Left lung (tissue), 14 donors: ENCODE results near the gene HNRNPA0. TPM values are rescaled to one million over a fixed set of nuclear protein-coding genes. Genes with fewer than 3 reads are reported as not detected.
A peak's percentile ranks its signal among the peaks of the same experiment; 100 is the strongest.

ENCODE experiments used
- ATAC-seq: fragments of 200-7000 bp; cut with Tn5 transposase; one replicate; pipeline ENCODE4 v1.9.1; 2020; ENCODE audit warnings: moderate library complexity
- DNase-seq, 4 donors: peaks; one replicate each; pipeline ENCODE4 v3.0.0-alpha.2; 2013 to 2020
- H3K27ac ChIP-seq, 2 donors: fragments of 200-600 bp; sonication (generic) in 1 of 2; one replicate each; pipeline versions ENCODE4 v1.5.0 to v1.8.0; 2020 to 2021
- H3K27me3 ChIP-seq, 2 donors: fragments of 200-600 bp; sonication (generic) in 1 of 2; one replicate each; pipeline versions ENCODE4 v1.5.0 to v1.8.0; 2020 to 2021
- H3K36me3 ChIP-seq, 2 donors: fragments of 200-600 bp; sonication (generic) in 1 of 2; one replicate each; pipeline versions ENCODE4 v1.5.0 to v1.8.0; 2020 to 2021
- H3K4me1 ChIP-seq, 2 donors: fragments of 200-600 bp; one replicate each; pipeline ENCODE4 v1.8.0; 2021
- H3K4me3 ChIP-seq, 2 donors: fragments of 200-600 bp; sonication (generic) in 1 of 2; one replicate each; pipeline versions ENCODE4 v1.5.0 to v1.8.0; 2020 to 2021; ENCODE audit warnings: mild to moderate bottlenecking in 1 of 2
- H3K9me3 ChIP-seq, 2 donors: fragments of 200-600 bp; sonication (generic) in 1 of 2; one replicate each; pipeline versions ENCODE4 v1.5.0 to v1.8.0; 2020 to 2021
- intact Hi-C, 2 donors: fragments of 100-400 bp; cut with DNase I; formaldehyde crosslinking; loops; one replicate each; pipeline versions ENCODE4 v1.11.2 to v1.14.2; 2022
- long read RNA-seq, 12 donors: library from polyadenylated mRNA in 2 of 12; unstranded in 2 of 12; transcript quantifications; one replicate each; pipeline ENCODE4 v2.0.0 and lab custom pipeline, GENCODE V29; 2019 to 2026
- polyA plus RNA-seq, 6 donors: library from polyadenylated mRNA; unstranded; fragments of 120-200 nt; gene quantifications; one replicate each; pipeline ENCODE4 v1.2.1, GENCODE V29; 2013; ENCODE audit not compliant: insufficient read length in 6 of 6
- total RNA-seq, 2 donors: library from RNA; stranded (reverse); fragmentation: NEBNext Ultra II Directional; extraction: Animal tissue kit (Norgen Biotek cat#: 25700); gene quantifications; one replicate each; pipeline ENCODE4 v1.2.1, GENCODE V29; 2021
- TF ChIP-seq, protein P1 (sequence below), 2 donors: fragments of 200-600 bp; sonication (generic) in 1 of 2; IDR thresholded peaks; one replicate each; pipeline versions ENCODE4 v1.5.0 to v1.8.0; 2021; ENCODE audit warnings: antibody characterized with exemption in 2 of 2
- donor health status: DM: no; HTN: yes; CAD: no.
- donor health status: DM: no; HTN: no; CAD: no.

Gene HNRNPA0
- total RNA-seq (10 to 100 TPM; 22.7 to 24.2 TPM), polyA plus RNA-seq (10 to 100 TPM; 66.3 to 83.3 (median 76.6) TPM)
- long read RNA-seq, donor 1, full-length matches to known transcripts: 576 of 576 reads
- long read RNA-seq, donor 1, partial matches to known transcripts: 0 of 576 reads
- long read RNA-seq, donor 1, other reads (novel, unspliced or antisense): 0 of 576 reads
- long read RNA-seq, donor 2, full-length matches to known transcripts: 697 of 697 reads
- long read RNA-seq, donor 2, partial matches to known transcripts: 0 of 697 reads
- long read RNA-seq, donor 2, other reads (novel, unspliced or antisense): 0 of 697 reads
- long read RNA-seq, donor 3, full-length matches to known transcripts: 428 of 428 reads
- long read RNA-seq, donor 3, partial matches to known transcripts: 0 of 428 reads
- long read RNA-seq, donor 3, other reads (novel, unspliced or antisense): 0 of 428 reads
- long read RNA-seq, donor 4, full-length matches to known transcripts: 15 of 15 reads
- long read RNA-seq, donor 4, partial matches to known transcripts: 0 of 15 reads
- long read RNA-seq, donor 4, other reads (novel, unspliced or antisense): 0 of 15 reads
- long read RNA-seq, donor 5, full-length matches to known transcripts: 466 of 466 reads
- long read RNA-seq, donor 5, partial matches to known transcripts: 0 of 466 reads
- long read RNA-seq, donor 5, other reads (novel, unspliced or antisense): 0 of 466 reads
- long read RNA-seq, donor 6, full-length matches to known transcripts: 339 of 339 reads
- long read RNA-seq, donor 6, partial matches to known transcripts: 0 of 339 reads
- long read RNA-seq, donor 6, other reads (novel, unspliced or antisense): 0 of 339 reads
- long read RNA-seq, donor 7, full-length matches to known transcripts: 244 of 244 reads
- long read RNA-seq, donor 7, partial matches to known transcripts: 0 of 244 reads
- long read RNA-seq, donor 7, other reads (novel, unspliced or antisense): 0 of 244 reads
- long read RNA-seq, donor 8, full-length matches to known transcripts: 423 of 423 reads
- long read RNA-seq, donor 8, partial matches to known transcripts: 0 of 423 reads
- long read RNA-seq, donor 8, other reads (novel, unspliced or antisense): 0 of 423 reads
- long read RNA-seq, donor 9, full-length matches to known transcripts: 5 of 5 reads
- long read RNA-seq, donor 9, partial matches to known transcripts: 0 of 5 reads
- long read RNA-seq, donor 9, other reads (novel, unspliced or antisense): 0 of 5 reads
- long read RNA-seq, donor 10, full-length matches to known transcripts: 6 of 6 reads
- long read RNA-seq, donor 10, partial matches to known transcripts: 0 of 6 reads
- long read RNA-seq, donor 10, other reads (novel, unspliced or antisense): 0 of 6 reads
- long read RNA-seq, donor 11, full-length matches to known transcripts: 516 of 516 reads
- long read RNA-seq, donor 11, partial matches to known transcripts: 0 of 516 reads
- long read RNA-seq, donor 11, other reads (novel, unspliced or antisense): 0 of 516 reads
- long read RNA-seq, donor 12, full-length matches to known transcripts: 394 of 394 reads
- long read RNA-seq, donor 12, partial matches to known transcripts: 0 of 394 reads
- long read RNA-seq, donor 12, other reads (novel, unspliced or antisense): 0 of 394 reads

DNA sequence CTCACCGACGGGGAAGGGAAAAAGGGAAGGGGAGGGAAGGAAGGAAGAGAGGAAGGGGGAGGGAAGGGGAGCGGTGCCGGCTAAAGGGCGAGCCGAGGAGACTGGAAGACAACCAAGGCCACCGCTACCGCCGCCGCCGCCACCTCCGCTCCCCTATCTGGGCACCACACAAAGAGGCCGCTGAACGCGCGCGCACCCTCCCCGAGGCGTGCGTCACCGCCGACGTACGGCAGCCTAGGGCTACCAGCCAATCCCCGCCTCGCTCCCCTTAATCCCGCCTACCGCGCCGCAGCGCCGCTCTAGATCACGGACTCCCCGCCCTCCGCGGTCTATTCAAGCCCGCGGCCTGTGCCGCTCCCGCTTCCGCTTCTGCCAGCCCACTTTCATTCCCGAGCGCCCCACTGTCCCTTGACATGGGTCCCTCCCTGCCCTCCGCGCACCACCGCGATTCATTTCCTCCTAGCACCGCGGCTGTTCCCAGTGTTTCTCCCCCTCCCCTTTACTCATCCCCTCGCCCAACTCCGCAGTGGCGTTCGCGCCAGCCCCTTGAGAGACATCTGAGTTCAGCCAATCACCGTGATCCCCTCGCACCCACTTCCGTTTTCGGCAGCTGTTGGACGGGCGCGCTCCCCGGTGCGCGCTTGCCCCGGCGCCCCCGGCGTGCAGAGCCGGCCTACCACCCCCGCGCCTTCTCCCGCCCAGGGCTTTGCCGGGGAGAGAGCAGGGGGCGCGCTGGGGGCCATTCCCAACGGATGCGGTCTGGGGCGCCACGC, at the start of gene HNRNPA0:
HNRNPA0 (minus strand) TSS at position 176 of the 773 bp plus-strand sequence. CDS start 297 bp downstream, outside the sequence.
- Histone ChIP-seq H3K27ac (peak within 1 kb of the TSS; percentile 99), H3K36me3 (no peaks in the 10 kb centered on the region), H3K4me1 (peaks cover 4 to 36% of the 10 kb centered on the region in 2 donors), H3K27me3 (no peaks in the 10 kb centered on the region), H3K4me3 (peak within 1 kb of the TSS; percentile 74), H3K9me3 (no peaks in the 10 kb centered on the region)
- ATAC-seq (peak; percentile 93), DNase-seq (peak; percentile 97 to 100 (median 98))
- TF ChIP-seq, protein P1, sequence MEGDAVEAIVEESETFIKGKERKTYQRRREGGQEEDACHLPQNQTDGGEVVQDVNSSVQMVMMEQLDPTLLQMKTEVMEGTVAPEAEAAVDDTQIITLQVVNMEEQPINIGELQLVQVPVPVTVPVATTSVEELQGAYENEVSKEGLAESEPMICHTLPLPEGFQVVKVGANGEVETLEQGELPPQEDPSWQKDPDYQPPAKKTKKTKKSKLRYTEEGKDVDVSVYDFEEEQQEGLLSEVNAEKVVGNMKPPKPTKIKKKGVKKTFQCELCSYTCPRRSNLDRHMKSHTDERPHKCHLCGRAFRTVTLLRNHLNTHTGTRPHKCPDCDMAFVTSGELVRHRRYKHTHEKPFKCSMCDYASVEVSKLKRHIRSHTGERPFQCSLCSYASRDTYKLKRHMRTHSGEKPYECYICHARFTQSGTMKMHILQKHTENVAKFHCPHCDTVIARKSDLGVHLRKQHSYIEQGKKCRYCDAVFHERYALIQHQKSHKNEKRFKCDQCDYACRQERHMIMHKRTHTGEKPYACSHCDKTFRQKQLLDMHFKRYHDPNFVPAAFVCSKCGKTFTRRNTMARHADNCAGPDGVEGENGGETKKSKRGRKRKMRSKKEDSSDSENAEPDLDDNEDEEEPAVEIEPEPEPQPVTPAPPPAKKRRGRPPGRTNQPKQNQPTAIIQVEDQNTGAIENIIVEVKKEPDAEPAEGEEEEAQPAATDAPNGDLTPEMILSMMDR (IDR thresholded peaks at IDR 0.05): peak in 1 of 2 donors; percentile 19
- intact Hi-C loops: no loop called here

DNA sequence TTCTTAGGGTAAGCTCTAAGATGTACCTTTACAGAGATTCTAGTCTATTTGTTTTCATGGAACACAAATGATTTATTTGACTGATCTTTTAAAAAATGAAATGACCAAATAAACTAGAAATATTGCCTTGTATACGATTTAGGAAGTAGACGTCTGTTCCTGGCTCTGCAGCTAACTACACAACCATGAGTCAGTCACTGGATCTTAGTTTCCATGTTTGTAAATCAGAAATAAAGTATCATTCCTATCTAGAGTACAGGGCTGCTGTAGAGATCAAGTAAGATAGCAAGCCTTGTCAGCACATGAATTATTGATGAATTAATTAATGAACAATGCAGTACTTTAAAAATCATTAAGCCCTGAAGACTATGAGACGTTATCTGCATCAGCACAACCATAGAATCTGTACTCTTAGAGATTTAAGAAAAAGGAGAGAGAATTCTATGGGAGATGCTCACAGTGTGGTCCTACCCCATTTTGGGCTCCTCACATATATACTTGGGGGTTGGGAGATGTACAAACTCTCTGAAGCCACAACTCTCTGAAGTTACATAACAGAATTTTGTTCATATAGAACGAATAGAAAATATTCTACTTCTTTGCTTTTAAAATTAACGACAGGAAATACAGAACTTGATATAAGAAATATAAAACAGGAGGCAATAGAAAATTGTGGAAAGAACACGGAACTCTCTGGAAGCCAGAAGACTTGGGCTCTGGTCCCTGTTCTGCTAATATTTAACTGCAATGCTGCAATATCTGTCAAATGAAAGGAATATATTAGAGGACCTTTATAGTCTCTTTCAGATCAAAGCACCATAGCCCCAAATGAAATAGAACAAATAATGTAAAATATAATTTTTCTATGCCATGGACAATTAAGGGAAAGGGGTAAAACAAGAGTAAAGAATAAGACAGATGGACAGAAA, 48.4 kb upstream of the HNRNPA0 start:
- Histone ChIP-seq H3K9me3 (no peaks in the 10 kb centered on the region), H3K27ac (no peak overlapping the region), H3K36me3 (no peaks in the 10 kb centered on the region), H3K4me1 (no peaks in the 10 kb centered on the region), H3K4me3 (no peak overlapping the region), H3K27me3 (no peaks in the 10 kb centered on the region)
- TF ChIP-seq, protein P1 (IDR thresholded peaks at IDR 0.05): no peak
- ATAC-seq (no peak), DNase-seq (no peak)
- intact Hi-C loops: no loop called here

DNA sequence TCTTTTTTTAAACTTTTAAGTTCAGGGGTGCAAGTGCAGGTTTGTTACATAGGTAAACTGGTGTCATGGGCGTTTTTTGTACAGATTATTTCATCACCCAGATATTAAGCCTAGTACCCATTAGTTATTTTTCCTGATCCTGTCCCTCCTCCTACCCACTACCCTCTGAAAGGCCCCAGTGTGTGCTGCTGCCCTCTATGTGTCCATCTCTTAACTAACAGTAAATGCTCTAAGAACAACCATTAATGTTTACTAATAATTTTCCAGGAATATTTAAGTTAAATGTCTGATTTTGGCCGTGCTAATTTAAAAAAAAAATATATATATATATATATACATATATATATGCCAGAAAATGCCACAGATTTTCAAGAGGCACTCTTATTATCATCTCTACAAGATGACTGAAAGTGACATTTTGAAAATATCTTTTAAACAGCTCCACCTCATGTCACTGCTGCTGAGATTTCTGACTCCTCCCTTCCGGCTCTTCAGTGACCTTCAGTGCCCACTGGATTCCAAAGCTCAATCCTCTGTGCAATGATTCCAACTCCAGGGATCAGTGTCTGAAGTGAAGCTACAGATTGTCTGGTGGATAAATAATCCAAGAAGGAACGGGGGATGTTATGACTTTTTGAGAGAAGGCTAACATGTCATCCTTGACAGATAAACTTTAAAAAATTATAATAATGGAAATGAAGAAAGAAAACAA, 46.7 kb upstream of the HNRNPA0 start:
- Histone ChIP-seq H3K27me3 (no peaks in the 10 kb centered on the region), H3K4me1 (no peaks in the 10 kb centered on the region), H3K27ac (no peak overlapping the region), H3K4me3 (no peak overlapping the region), H3K9me3 (no peaks in the 10 kb centered on the region), H3K36me3 (no peaks in the 10 kb centered on the region)
- intact Hi-C loops: no loop called here
- DNase-seq: no peak
- no peak for ATAC-seq
- TF ChIP-seq, protein P1 (IDR thresholded peaks at IDR 0.05): no peak
